ENCODE results near the gene C5orf15. TPM values are rescaled to one million over a fixed set of nuclear protein-coding genes. Genes with fewer than 3 reads are reported as not detected.
"Not testable (repeated sequence)": the region's sequence is repeated elsewhere in the genome, so short reads cannot be mapped to it uniquely, and the experiment has no call there.

C5orf15 gene
- polyA plus RNA-seq, 3 donors from 2014 or later: 30.0 to 30.6 (median 30.3) TPM

DNA sequence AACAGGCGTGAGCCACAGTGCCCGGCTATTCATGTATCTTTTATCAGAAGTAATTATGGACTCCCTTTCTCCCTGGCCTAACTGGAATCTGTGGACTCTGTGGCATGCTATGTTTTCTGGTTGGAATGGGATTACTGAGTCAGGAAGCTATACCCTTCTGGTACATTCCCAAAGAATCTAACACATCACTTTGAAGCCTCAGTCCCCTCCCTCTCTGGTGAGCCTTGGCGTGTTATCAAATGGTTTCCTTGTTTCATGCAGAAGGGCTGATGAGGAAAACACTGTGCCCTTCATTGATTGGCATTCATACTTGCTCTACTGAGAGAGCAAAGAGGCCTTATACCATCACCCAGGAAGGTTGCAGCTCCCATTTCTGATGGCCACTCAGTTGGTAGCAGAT, 22.9 kb downstream of the C5orf15 start:
- Mint-ChIP-seq H3K27me3 (ENCODE audit: low read depth in 3 of 3) (peaks cover 4 to 6% (median 6%) of the 10 kb centered on the region in 3 donors), H3K4me1 (no peaks in the 10 kb centered on the region), H3K36me3 (no peaks in the 10 kb centered on the region), H3K4me3 (no peak overlapping the region), H3K27ac (no peak overlapping the region), H3K9me3 (no peaks in the 10 kb centered on the region)
- DNase-seq: no peak

DNA sequence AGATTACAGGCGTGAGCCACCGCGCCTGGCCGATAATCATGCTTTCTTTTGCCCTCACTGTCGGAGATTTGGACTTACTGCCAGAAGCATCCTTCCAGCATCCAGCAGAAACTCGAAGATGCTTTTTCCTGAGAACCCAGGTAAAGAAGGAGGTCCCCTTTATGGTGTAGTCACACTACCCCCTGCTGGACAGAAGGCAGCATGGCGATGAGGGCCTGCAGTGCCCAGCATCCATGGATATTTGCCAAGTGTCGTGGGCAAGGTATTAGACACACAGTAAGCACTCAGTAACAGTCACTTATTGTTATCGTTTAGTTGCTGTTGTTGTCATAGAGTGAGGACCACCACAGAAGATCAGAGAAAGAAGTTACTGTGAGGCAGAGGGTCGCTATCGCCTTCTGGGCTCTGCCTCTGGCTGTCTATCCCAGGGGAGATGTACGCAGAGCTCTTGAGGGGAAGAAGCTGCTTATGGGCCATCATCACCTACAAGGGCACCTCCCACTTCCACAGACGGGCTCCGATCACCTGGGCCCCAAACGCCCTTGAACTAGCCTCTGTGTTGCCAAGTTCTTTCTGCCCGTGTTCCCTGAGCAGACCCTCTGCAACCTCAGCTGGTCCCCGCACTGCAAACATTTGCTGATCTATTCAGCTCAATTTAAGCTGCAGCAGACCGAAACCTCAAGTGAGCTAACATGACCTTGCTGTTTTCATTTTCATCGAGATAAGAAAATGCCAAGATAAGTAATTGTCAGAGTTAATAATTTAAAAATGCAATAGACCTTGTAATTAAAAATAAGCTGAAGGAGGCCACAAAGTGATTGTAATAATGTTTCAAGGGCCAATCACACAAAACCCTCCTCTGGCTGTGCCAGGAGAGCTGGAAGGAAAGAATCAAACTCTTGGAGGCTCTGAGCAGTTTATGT, 23.9 kb downstream of the C5orf15 start:
- no peak overlapping the region for H3K27ac Mint-ChIP-seq
- H3K9me3 Mint-ChIP-seq: no peaks in the 10 kb centered on the region
- H3K4me1 Mint-ChIP-seq: no peaks in the 10 kb centered on the region
- DNase-seq: no peak
- H3K4me3 Mint-ChIP-seq: no peak overlapping the region
- H3K36me3 Mint-ChIP-seq: no peaks in the 10 kb centered on the region
- peaks cover 3 to 6% (median 6%) of the 10 kb centered on the region in 3 donors for H3K27me3 Mint-ChIP-seq (ENCODE audit: low read depth in 3 of 3)

DNA sequence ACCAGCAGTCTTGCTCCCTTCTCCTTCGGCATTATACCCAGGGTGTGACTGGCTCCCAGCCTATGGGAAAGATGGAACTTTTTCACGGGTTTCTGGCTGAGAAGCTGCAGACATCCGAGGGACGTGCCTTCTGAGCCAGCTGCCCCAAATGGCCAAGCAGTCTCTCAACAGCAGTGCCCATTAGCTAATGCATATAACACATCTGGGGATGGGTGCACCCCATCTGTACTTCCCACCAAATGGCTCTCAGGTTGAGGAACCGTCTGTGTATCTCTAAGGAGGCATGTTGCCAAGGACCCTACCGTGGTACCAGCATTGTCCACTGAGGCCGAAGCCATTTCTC, 25.0 kb downstream of the C5orf15 start:
- Mint-ChIP-seq H3K36me3 (no peaks in the 10 kb centered on the region), H3K4me3 (no peak overlapping the region), H3K27me3 (ENCODE audit: low read depth in 3 of 3) (peaks cover 3 to 6% (median 6%) of the 10 kb centered on the region in 3 donors), H3K9me3 (no peaks in the 10 kb centered on the region), H3K27ac (no peak overlapping the region), H3K4me1 (no peaks in the 10 kb centered on the region)
- DNase-seq: no peak

DNA sequence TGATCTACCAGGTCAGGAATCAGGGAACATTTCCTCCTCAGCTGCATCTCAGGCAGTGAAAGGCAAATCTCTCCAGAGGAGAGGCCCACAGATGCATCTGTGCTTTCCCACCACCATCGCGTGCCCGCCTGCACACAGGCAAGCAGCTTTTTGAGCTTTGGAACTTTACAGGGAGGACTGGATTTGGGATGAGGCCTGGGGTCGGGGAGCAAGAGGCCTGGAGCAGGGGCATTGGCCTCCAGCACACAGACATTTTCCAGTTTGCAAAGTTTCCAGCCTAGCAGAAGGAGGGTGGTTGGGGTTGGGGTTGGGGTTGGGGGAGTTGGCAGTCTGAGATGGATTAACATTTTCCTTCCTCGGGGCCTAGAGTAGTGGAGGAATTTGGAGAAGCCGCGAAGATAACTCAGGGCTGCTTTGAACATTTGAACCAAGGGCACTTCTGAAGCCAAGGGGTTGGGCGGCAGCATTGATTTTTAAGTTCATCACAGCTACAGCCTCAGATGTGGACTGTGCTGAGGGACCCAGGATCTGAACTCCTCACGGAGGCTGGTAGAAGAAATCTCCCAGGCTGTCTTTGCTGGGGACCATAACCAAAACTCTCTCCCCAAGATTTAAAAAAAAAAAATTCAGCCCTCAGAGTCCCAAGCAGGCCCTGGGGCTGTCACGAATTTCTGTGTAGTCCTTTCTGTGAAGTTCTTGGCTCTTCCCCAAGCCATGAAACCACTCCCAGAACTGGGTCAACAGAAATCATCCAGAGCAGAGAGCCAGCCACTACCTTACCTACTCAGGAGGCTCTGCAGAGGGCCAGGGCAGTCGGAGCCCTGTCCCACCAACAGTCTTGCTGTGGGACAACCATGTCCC, 25.6 kb downstream of the C5orf15 start:
- no peak overlapping the region for H3K27ac Mint-ChIP-seq
- no peaks in the 10 kb centered on the region for H3K36me3 Mint-ChIP-seq
- no peak overlapping the region for H3K4me3 Mint-ChIP-seq
- no peak for DNase-seq
- no peaks in the 10 kb centered on the region for H3K9me3 Mint-ChIP-seq
- no peaks in the 10 kb centered on the region for H3K4me1 Mint-ChIP-seq
- peaks cover 1 to 6% (median 3%) of the 10 kb centered on the region in 3 donors for H3K27me3 Mint-ChIP-seq (ENCODE audit: low read depth in 3 of 3)

DNA sequence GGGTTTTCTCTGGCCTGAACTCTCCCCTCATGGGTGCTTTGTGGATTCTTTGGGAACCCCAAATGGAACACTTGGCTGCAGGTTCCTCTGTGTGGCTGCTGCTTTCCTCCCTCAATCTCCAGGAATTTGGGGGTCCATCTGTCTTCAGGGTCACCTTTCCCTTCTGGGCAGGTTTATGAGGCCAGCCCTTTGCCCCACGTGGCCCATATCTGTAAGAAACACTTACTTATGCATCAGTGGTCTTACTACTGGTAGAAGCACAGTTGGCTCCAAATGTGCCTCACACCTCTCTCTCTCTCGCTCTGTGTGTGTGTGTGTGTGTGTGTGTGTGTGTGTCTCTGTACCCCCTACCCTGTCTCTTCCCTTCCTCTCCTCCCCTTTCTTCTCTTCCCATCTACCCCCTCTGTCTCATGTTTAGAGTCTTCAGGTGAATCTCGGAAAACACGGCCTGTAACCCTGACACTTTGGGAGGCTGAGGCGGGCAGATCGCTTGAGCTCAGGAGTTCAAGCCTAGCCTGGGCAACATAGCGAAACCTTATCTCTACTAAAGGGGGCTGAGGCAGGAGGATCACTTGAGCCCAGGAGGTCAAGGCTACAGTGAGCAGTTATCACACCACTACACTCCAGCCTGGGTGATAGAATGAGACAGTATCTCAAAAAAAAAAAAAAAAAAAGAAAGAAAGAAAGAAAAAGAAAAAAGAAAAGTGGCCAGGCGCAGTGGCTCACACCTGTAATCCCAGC, 26.8 kb downstream of the C5orf15 start:
- Mint-ChIP-seq H3K4me3 (no peak overlapping the region), H3K9me3 (no peaks in the 10 kb centered on the region), H3K36me3 (no peaks in the 10 kb centered on the region), H3K27ac (no peak overlapping the region), H3K4me1 (no peaks in the 10 kb centered on the region), H3K27me3 (ENCODE audit: low read depth in 3 of 3) (peaks cover 1 to 3% (median 3%) of the 10 kb centered on the region in 3 donors)
- DNase-seq: no peak

DNA sequence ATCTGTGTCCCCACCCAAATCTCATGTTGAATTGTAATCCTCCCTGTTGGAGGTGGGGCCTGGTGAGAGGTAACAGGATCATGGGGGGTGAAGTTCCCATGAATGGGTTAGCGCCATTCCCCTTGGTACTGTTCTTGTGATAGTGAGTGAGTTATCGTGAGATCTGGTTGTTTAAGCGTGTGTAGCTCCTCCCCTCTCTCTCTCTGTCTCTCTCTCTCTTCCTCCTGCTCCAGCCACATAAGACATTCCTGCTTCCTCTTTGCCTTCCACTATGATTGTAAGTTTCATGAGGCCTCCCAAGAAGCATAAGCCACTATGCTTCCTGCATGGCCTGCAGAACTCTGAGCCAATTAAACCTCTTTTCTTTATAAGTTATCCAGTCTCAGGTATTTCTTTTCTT, 28.8 kb downstream of the C5orf15 start:
- no peaks in the 10 kb centered on the region for H3K4me1 Mint-ChIP-seq
- peaks cover 0 to 1% (median 0%) of the 10 kb centered on the region in 3 donors for H3K27me3 Mint-ChIP-seq (ENCODE audit: low read depth in 3 of 3)
- H3K36me3 Mint-ChIP-seq: no peaks in the 10 kb centered on the region
- no peak overlapping the region for H3K4me3 Mint-ChIP-seq
- no peak for DNase-seq
- no peaks in the 10 kb centered on the region for H3K9me3 Mint-ChIP-seq
- peak overlapping the region in 1 of 6 donors; percentile 47 for H3K27ac Mint-ChIP-seq

DNA sequence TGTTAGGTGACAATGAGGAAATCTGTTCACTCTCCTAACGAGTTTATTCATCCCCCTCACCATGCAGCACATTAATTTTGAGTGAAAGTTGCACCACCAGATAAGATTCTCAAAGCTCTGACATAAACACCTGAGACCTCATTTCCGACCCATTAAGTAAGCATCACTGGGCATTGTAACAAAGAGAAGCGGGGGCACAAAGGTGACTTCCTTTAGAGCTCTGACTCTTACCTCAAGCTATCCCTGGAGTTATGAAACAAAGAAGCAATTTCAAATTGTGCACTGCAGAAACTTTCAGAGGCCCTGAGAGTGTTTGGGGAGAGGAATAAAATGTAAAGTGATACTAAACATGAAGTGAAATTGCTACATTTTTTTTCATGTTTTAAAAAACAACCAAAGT, 29.5 kb downstream of the C5orf15 start:
- H3K4me1 Mint-ChIP-seq: no peaks in the 10 kb centered on the region
- DNase-seq: no peak
- no peaks in the 10 kb centered on the region for H3K36me3 Mint-ChIP-seq
- H3K9me3 Mint-ChIP-seq: no peaks in the 10 kb centered on the region
- H3K4me3 Mint-ChIP-seq: no peak overlapping the region
- peaks cover 0 to 1% (median under 1%) of the 10 kb centered on the region in 3 donors for H3K27me3 Mint-ChIP-seq (ENCODE audit: low read depth in 3 of 3)
- H3K27ac Mint-ChIP-seq: no peak overlapping the region

DNA sequence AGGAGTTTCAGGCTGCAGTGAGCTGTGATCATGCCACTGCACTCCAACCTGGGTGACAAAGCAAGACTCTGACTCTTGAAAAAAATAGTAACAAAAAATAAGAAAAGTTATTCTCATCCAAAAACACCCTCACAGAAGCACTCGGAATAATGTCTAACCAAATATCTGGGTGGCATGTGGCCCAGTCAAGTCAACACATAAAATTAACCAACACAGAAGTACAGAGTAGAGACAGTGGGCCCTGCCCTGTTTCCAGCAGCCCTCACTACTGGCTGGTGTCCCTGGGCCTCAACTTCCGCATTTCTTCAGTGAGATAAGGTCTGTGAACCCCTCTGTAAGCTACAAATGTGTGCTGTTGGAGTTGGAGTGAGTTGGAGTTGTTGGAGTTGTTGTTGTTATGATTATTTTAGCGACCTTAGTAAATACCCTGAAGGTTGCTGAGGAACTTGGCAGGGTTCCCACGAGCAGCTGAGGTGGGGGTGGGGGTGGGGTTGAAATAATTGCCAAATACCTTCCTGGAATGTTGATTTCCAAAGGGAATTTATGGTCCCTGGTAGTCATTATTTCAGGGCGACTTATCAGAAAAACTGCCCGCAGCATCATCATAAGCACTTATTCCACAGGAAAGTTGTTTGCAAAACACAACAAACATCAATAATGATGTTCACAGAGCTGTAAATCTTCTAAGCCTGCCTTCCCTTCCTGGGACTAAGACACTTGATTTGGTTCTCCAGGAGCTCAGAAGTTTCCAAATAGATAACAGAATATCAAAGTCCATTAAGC, 30.2 kb downstream of the C5orf15 start:
- Mint-ChIP-seq H3K36me3 (no peaks in the 10 kb centered on the region), H3K4me1 (no peaks in the 10 kb centered on the region), H3K27me3 (ENCODE audit: low read depth in 3 of 3) (peaks cover 0 to 2% (median 1%) of the 10 kb centered on the region in 3 donors), H3K4me3 (no peak overlapping the region), H3K9me3 (no peaks in the 10 kb centered on the region), H3K27ac (no peak overlapping the region)
- DNase-seq: no peak

DNA sequence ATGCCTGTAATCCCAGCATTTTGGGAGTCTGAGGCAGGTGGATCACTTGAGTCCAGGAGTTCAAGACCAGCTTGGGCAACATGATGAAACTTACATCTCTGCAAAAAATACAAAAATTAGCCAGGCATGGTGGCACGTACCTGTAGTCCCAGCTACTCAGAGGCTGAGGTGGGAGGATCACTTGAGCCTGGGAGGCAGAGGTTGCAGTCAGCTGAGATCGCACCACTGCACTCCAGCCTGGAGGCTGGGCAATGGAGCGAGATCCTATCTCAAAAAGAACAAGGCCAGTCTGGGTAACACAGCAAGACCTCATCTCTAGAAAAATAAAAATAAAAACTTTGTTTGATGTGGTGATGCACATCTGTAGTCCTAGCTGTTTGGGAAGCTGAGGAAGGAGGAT, 30.8 kb downstream of the C5orf15 start:
- not testable (repeated sequence) for H3K27ac Mint-ChIP-seq; H3K27me3 Mint-ChIP-seq (ENCODE audit: low read depth in 3 of 3); DNase-seq; H3K4me3 Mint-ChIP-seq; H3K9me3 Mint-ChIP-seq; H3K36me3 Mint-ChIP-seq; H3K4me1 Mint-ChIP-seq

DNA sequence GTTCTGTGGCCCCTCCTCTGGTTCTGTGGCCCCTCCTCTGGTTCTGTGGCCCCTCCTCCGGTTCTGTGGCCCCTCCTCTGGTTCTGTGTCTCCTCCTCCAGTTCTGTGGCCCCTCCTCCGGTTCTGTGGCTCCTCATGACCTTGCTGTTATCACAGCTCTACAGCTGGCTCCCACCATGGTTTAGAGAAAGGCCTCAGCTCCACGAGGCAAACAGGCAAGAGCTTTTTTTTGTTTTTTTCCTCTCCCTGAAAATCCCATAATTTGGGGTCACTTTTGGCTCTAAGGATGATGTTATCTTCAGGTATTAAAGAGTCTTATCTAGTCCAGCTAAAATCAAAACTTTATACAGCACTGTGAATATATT, 31.8 kb downstream of the C5orf15 start:
- no peaks in the 10 kb centered on the region for H3K36me3 Mint-ChIP-seq
- H3K9me3 Mint-ChIP-seq: no peaks in the 10 kb centered on the region
- H3K27ac Mint-ChIP-seq: no peak overlapping the region
- no peak overlapping the region for H3K4me3 Mint-ChIP-seq
- H3K4me1 Mint-ChIP-seq: no peaks in the 10 kb centered on the region
- peaks cover 0 to 2% (median 2%) of the 10 kb centered on the region in 3 donors for H3K27me3 Mint-ChIP-seq (ENCODE audit: low read depth in 3 of 3)
- DNase-seq: no peak

DNA sequence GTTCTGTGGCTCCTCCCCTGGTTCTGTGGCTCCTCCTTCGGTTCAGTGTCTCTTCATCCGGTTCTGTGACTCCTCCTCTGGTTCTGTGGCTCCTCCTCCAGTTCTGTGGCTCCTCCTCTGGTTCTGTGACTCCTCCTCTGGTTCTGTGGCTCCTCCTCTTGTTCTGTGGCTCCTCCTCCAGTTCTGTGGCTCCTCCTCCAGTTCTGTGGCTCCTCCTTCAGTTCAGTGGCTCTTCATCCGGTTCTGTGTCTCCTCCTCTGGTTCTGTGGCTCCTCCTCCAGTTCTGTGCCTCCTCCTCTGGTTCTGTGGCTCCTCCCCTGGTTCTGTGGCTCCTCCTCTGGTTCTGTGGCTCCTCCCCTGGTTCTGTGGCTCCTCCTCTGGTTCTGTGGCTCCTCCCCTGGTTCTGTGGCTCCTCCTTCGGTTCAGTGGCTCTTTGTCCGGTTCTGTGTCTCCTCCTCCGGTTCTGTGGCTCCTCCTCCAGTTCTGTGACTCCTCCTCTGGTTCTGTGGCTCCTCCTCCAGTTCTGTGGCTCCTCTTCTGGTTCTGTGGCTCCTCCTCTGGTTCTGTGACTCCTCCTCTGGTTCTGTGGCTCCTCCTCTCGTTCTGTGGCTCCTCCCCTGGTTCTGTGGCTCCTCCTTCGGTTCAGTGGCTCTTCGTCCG, 32.3 kb downstream of the C5orf15 start:
- not testable (repeated sequence) for H3K27ac Mint-ChIP-seq; DNase-seq; H3K4me1 Mint-ChIP-seq; H3K36me3 Mint-ChIP-seq; H3K4me3 Mint-ChIP-seq; H3K9me3 Mint-ChIP-seq; H3K27me3 Mint-ChIP-seq (ENCODE audit: low read depth in 3 of 3)

DNA sequence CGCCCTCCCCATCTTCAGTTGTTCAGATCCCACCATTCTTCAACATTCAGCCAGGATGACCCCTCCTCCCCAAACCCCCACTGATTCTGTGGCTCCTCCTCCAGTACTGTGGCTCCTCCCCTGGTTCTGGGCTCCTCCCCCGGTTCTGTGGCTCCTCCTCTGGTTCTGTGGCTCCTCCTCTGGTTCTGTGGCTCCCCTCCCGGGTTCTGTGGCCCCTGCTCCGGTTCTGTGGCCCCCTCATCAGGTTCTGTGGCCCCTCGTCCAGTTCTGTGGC, 32.8 kb downstream of the C5orf15 start:
- no peak for DNase-seq
- H3K36me3 Mint-ChIP-seq: no peaks in the 10 kb centered on the region
- peaks cover 4 to 9% of the 10 kb centered on the region in 2 donors for H3K4me1 Mint-ChIP-seq
- peaks cover 0 to 2% (median 2%) of the 10 kb centered on the region in 3 donors for H3K27me3 Mint-ChIP-seq (ENCODE audit: low read depth in 3 of 3)
- no peaks in the 10 kb centered on the region for H3K9me3 Mint-ChIP-seq
- H3K4me3 Mint-ChIP-seq: no peak overlapping the region
- H3K27ac Mint-ChIP-seq: no peak overlapping the region

All from immature natural killer cell (primary cell).